HFFc6 (cell line): ENCODE measurements around the gene ELMO1. TPM values are rescaled to one million over a fixed set of nuclear protein-coding genes. Genes with fewer than 3 reads are reported as not detected.

Experiments used
- DNase-seq: peaks from one replicate; pipeline ENCODE4 v3.0.0-alpha.2; 2018
- H3K27ac Mint-ChIP-seq: 2 replicates; pipeline ENCODE4 v1.8.0; 2020; ENCODE audit warnings: mild to moderate bottlenecking, mixed read lengths
- H3K27me3 Mint-ChIP-seq: 2 replicates; pipeline ENCODE4 v1.8.0; 2021; ENCODE audit warnings: mild to moderate bottlenecking, moderate library complexity, mixed read lengths; ENCODE audit not compliant: insufficient read depth
- H3K36me3 Mint-ChIP-seq: 2 replicates; pipeline ENCODE4 v1.8.0; 2021; ENCODE audit warnings: low read depth, mixed read lengths
- H3K4me1 Mint-ChIP-seq: 2 replicates; pipeline ENCODE4 v1.8.0; 2020; ENCODE audit warnings: low read depth, mixed read lengths
- H3K4me3 Mint-ChIP-seq: 2 replicates; pipeline ENCODE4 v1.8.0; 2020; ENCODE audit warnings: mild to moderate bottlenecking, moderate library complexity, mixed read lengths
- H3K9me3 Mint-ChIP-seq: 2 replicates; pipeline ENCODE4 v1.8.0; 2020; ENCODE audit warnings: mild to moderate bottlenecking, mixed read lengths
- total RNA-seq, 6 experiments: library from RNA; stranded (reverse); fragmentation: NEBNext Ultra II Directional; extraction: Animal tissue kit (Norgen Biotek cat#: 25700); gene quantifications; 2 replicates in 1 of 6; 3 replicates in 5 of 6; pipeline ENCODE4 v1.2.3, GENCODE V29; 2021
- TF ChIP-seq, protein P1 (sequence below): fragments of 200-600 bp; sonication (generic); IDR thresholded peaks from 2 replicates; pipeline ENCODE4 v1.5.0; 2021; ENCODE audit warnings: antibody characterized with exemption, mild to moderate bottlenecking

Gene ELMO1
- total RNA-seq, 6 experiments from 2014 or later, result not detected

- no peak for DNase-seq
- H3K27me3 Mint-ChIP-seq, result no peaks in the 10 kb centered on the region
- H3K4me3 Mint-ChIP-seq, result no peak overlapping the region
- H3K36me3 Mint-ChIP-seq, result peaks cover 3% of the 10 kb centered on the region
- H3K4me1 Mint-ChIP-seq, result no peaks in the 10 kb centered on the region
- TF ChIP-seq, protein P1, sequence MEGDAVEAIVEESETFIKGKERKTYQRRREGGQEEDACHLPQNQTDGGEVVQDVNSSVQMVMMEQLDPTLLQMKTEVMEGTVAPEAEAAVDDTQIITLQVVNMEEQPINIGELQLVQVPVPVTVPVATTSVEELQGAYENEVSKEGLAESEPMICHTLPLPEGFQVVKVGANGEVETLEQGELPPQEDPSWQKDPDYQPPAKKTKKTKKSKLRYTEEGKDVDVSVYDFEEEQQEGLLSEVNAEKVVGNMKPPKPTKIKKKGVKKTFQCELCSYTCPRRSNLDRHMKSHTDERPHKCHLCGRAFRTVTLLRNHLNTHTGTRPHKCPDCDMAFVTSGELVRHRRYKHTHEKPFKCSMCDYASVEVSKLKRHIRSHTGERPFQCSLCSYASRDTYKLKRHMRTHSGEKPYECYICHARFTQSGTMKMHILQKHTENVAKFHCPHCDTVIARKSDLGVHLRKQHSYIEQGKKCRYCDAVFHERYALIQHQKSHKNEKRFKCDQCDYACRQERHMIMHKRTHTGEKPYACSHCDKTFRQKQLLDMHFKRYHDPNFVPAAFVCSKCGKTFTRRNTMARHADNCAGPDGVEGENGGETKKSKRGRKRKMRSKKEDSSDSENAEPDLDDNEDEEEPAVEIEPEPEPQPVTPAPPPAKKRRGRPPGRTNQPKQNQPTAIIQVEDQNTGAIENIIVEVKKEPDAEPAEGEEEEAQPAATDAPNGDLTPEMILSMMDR, result no peak
- H3K9me3 Mint-ChIP-seq, result peaks cover 63% of the 10 kb centered on the region
- no peak overlapping the region for H3K27ac Mint-ChIP-seq
Observed at GRCh38 chr7:36939816-36940215, 508.8 kb downstream of the ELMO1 start.

GRCh38 chr7:36937754-36938563, 510.7 kb downstream of the ELMO1 start:
- Mint-ChIP-seq H3K4me3 (no peak overlapping the region), H3K4me1 (no peaks in the 10 kb centered on the region), H3K9me3 (peaks cover 74% of the 10 kb centered on the region), H3K27me3 (no peaks in the 10 kb centered on the region; the same call in 1 of the 2 replicates), H3K36me3 (peaks cover 3% of the 10 kb centered on the region), H3K27ac (no peak overlapping the region)
- TF ChIP-seq, protein P1, result no peak
- no peak for DNase-seq

GRCh38 chr7:36931892-36932291, 516.8 kb downstream of the ELMO1 start:
- H3K27me3 Mint-ChIP-seq, result no peaks in the 10 kb centered on the region; the same call in 1 of the 2 replicates
- DNase-seq, result no peak
- H3K9me3 Mint-ChIP-seq, result peaks cover 49% of the 10 kb centered on the region
- H3K36me3 Mint-ChIP-seq, result peaks cover 3% of the 10 kb centered on the region; the same call in 1 of the 2 replicates
- H3K4me3 Mint-ChIP-seq, result no peak overlapping the region
- TF ChIP-seq, protein P1, result no peak
- no peak overlapping the region for H3K27ac Mint-ChIP-seq
- no peaks in the 10 kb centered on the region for H3K4me1 Mint-ChIP-seq

DNA sequence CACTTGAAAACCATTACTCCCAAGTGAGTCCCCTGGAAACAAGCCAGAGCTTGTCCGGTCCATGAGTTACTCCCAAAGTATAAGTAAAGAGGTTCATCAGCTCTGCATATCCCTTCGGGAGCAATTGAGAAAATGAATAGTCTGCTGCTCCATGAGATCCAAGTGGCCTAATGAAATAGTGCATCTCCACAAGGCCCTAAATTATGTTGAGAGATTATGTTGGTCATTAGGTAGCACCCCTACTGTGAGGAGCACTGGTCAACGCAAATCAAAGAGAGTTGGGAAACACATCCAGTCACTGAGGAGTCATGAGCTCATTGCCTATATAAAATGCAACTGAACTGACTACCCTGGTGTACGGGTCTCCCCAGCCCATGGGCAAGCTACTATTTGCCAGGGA, 518.9 kb downstream of the ELMO1 start:
- Mint-ChIP-seq H3K27me3 (no peaks in the 10 kb centered on the region; the same call in 1 of the 2 replicates), H3K4me3 (no peak overlapping the region), H3K4me1 (no peaks in the 10 kb centered on the region), H3K36me3 (no peaks in the 10 kb centered on the region; the same call in 1 of the 2 replicates), H3K27ac (no peak overlapping the region), H3K9me3 (peaks cover 39% of the 10 kb centered on the region)
- DNase-seq, result no peak
- TF ChIP-seq, protein P1, result no peak

DNA sequence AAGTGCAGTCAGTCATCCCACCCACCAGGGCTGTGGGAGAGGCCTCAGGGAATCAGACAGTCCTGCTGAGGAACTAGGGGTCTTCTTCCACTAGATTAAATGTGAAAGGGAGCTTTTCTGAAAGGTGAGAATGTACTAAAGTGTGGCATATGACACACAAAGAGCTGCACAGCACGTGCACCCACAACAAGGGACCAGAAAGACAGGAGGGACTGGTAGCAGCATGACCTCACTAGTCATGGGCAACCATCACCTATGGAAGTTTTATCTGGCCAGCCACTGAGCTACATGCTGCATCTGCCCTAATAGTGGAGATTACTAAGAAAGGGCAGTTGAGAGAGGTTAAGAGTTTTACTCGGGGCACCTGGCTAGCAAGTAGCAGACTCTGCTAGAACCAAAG, 519.9 kb downstream of the ELMO1 start:
- no peak for DNase-seq
- no peak overlapping the region for H3K4me3 Mint-ChIP-seq
- TF ChIP-seq, protein P1, result no peak
- peaks cover 1% of the 10 kb centered on the region for H3K36me3 Mint-ChIP-seq
- H3K4me1 Mint-ChIP-seq, result no peaks in the 10 kb centered on the region
- no peaks in the 10 kb centered on the region for H3K27me3 Mint-ChIP-seq
- no peak overlapping the region for H3K27ac Mint-ChIP-seq
- H3K9me3 Mint-ChIP-seq, result peaks cover 40% of the 10 kb centered on the region
